Activated CD4-positive, alpha-beta T cell treated with anti-CD3 and anti-CD28 coated beads for 48 hours (primary cell): ENCODE data around the gene PCDHB1.
"Not testable (repeated sequence)": the region's sequence is repeated elsewhere in the genome, so short reads cannot be mapped to it uniquely, and the experiment has no call there.

Source experiments
- DNase-seq: peaks from one replicate; pipeline ENCODE4 v3.0.0-alpha.2; 2020

Gene PCDHB1

GRCh38 chr5:141084487-141084989 lies 33.4 kb downstream of the PCDHB1 start:
- DNase-seq = peak; percentile 49

DNA sequence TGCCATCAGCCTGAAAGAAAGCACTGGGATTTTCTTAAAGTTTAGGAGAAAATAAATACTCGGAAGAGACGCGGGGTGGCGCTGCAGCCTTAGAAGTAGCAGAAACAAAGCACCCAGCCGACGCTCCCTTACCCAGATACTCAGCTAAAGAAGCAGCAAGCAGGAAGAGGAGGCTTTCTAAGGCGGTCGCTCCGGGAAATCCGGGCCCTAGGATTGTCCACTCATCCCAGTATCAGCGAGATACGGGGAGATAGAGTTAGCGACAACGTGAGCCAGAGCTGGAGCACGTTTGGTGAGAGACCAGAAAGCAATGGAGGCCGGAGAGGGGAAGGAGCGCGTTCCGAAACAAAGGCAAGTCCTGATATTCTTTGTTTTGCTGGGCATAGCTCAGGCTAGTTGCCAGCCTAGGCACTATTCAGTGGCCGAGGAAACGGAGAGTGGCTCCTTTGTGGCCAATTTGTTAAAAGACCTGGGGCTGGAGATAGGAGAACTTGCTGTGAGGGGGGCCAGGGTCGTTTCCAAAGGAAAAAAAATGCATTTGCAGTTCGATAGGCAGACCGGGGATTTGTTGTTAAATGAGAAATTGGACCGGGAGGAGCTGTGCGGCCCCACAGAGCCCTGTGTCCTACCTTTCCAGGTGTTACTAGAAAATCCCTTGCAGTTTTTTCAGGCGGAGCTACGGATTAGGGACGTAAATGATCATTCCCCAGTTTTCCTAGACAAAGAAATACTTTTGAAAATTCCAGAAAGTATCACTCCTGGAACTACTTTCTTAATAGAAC lies 43.5 kb downstream of the PCDHB1 start, which contains the start of gene PCDHB2:
Gene PCDHB2, plus strand, starts transcription at position 135 of the 782 bp plus-strand sequence. Its CDS starts 176 bp downstream, at position 311.
- DNase-seq = no peak

GRCh38 chr5:141095263-141095641 lies 44.1 kb downstream of the PCDHB1 start:
- DNase-seq = no peak

GRCh38 chr5:141096181-141096580 lies 45.0 kb downstream of the PCDHB1 start:
- not testable (repeated sequence) for DNase-seq

DNA sequence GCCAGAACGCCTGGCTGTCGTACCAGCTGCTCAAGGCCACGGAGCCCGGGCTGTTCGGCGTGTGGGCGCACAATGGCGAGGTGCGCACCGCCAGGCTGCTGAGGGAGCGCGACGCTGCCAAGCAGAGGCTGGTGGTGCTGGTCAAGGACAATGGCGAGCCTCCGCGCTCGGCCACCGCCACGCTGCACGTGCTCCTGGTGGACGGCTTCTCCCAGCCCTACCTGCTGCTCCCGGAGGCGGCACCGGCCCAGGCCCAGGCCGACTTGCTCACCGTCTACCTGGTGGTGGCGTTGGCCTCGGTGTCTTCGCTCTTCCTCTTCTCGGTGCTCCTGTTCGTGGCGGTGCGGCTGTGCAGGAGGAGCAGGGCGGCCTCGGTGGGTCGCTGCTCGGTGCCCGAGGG lies 45.4 kb downstream of the PCDHB1 start:
- DNase-seq = not testable (repeated sequence)

GRCh38 chr5:141100243-141100805 lies 49.1 kb downstream of the PCDHB1 start, which contains the start of gene PCDHB3:
TSS of gene PCDHB3 (plus strand) at chr5:141100473. CDS start at chr5:141100650, 177 bp downstream.
- peak; percentile 72 for DNase-seq

GRCh38 chr5:141101059-141101458 lies 49.9 kb downstream of the PCDHB1 start:
- DNase-seq = no peak

GRCh38 chr5:141102070-141102469 lies 50.9 kb downstream of the PCDHB1 start:
- not testable (repeated sequence) for DNase-seq

GRCh38 chr5:141102471-141102870 lies 51.3 kb downstream of the PCDHB1 start:
- not testable (repeated sequence) for DNase-seq

GRCh38 chr5:141105350-141105749 lies 54.2 kb downstream of the PCDHB1 start:
- DNase-seq = no peak
